Progenitor cell of endocrine pancreas (in vitro differentiated cells): ENCODE results near the gene NBDY. TPM values are rescaled to one million over a fixed set of nuclear protein-coding genes. Genes with fewer than 3 reads are reported as not detected.
"Not testable (repeated sequence)": the region's sequence is repeated elsewhere in the genome, so short reads cannot be mapped to it uniquely, and the experiment has no call there.

ENCODE experiments used
- DNase-seq: peaks from one replicate; pipeline ENCODE4 v3.0.0; 2021; ENCODE audit warnings: low spot score; ENCODE audit not compliant: unreplicated experiment
- H3K27ac Mint-ChIP-seq: 2 replicates; pipeline ENCODE4 v1.8.0; 2021; ENCODE audit warnings: mild to moderate bottlenecking, moderate library complexity, mixed read lengths
- H3K27me3 Mint-ChIP-seq: 2 replicates; pipeline ENCODE4 v1.8.0; 2021; ENCODE audit warnings: mixed read lengths
- H3K36me3 Mint-ChIP-seq: 2 replicates; pipeline ENCODE4 v1.8.0; 2022; ENCODE audit warnings: mixed read lengths; ENCODE audit not compliant: insufficient read depth
- H3K4me1 Mint-ChIP-seq: 2 replicates; pipeline ENCODE4 v1.8.0; 2021; ENCODE audit warnings: low read depth, mixed read lengths
- H3K4me3 Mint-ChIP-seq: 2 replicates; pipeline ENCODE4 v1.8.0; 2021; ENCODE audit warnings: low read depth, mild to moderate bottlenecking, moderate library complexity, mixed read lengths
- H3K9me3 Mint-ChIP-seq: 2 replicates; pipeline ENCODE4 v1.8.0; 2021; ENCODE audit warnings: low read depth, mixed read lengths
- total RNA-seq: library from RNA; stranded (reverse); gene quantifications from 2 replicates; pipeline ENCODE4 v1.2.1, GENCODE V29; 2021
- TF ChIP-seq, protein P1 (sequence below): fragments of 200-600 bp; sonication (generic); IDR thresholded peaks from one replicate; pipeline ENCODE4 v1.5.0; 2021; ENCODE audit warnings: antibody characterized with exemption, mild to moderate bottlenecking; ENCODE audit not compliant: unreplicated experiment

Gene NBDY
- total RNA-seq, 1 donor from 2014 or later: 49.3 TPM

GRCh38 chrX:56751071-56751470 lies 22.0 kb downstream of the NBDY start:
- TF ChIP-seq, protein P1, sequence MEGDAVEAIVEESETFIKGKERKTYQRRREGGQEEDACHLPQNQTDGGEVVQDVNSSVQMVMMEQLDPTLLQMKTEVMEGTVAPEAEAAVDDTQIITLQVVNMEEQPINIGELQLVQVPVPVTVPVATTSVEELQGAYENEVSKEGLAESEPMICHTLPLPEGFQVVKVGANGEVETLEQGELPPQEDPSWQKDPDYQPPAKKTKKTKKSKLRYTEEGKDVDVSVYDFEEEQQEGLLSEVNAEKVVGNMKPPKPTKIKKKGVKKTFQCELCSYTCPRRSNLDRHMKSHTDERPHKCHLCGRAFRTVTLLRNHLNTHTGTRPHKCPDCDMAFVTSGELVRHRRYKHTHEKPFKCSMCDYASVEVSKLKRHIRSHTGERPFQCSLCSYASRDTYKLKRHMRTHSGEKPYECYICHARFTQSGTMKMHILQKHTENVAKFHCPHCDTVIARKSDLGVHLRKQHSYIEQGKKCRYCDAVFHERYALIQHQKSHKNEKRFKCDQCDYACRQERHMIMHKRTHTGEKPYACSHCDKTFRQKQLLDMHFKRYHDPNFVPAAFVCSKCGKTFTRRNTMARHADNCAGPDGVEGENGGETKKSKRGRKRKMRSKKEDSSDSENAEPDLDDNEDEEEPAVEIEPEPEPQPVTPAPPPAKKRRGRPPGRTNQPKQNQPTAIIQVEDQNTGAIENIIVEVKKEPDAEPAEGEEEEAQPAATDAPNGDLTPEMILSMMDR: no peak
- Mint-ChIP-seq H3K27me3 (no peaks in the 10 kb centered on the region), H3K27ac (no peak overlapping the region), H3K9me3 (peaks cover 30% of the 10 kb centered on the region), H3K4me1 (no peaks in the 10 kb centered on the region), H3K36me3 (peaks cover 18% of the 10 kb centered on the region), H3K4me3 (no peak overlapping the region)
- no peak for DNase-seq

- Mint-ChIP-seq H3K4me1 (no peaks in the 10 kb centered on the region), H3K9me3 (peaks cover 24% of the 10 kb centered on the region), H3K36me3 (peaks cover 17% of the 10 kb centered on the region), H3K4me3 (no peak overlapping the region), H3K27ac (no peak overlapping the region), H3K27me3 (no peaks in the 10 kb centered on the region)
- DNase-seq: no peak
- TF ChIP-seq, protein P1: no peak
Observed at GRCh38 chrX:56757327-56757726, 28.3 kb downstream of the NBDY start.

DNA sequence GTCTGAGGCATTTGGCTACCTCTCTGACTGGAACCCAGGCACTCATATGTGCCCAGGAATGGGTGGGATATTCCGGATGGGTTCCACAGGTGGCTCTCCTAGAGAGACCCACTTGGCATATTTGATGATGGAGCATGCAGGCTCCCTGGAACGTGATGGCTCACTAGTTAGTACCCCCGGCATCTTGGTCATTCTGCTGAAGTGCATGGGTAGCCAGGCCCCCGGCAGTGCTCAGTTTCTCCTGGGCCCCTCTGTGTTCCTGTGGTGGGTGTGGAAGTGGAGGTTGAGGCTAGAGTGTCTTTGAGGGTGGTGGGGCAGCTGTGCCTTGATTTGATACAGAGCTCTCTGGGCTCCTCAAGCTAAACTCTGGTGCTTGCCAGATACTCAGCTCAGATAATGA lies 29.4 kb downstream of the NBDY start:
- DNase-seq: no peak
- peaks cover 15% of the 10 kb centered on the region for H3K36me3 Mint-ChIP-seq
- TF ChIP-seq, protein P1: no peak

GRCh38 chrX:56759736-56760409 lies 30.8 kb downstream of the NBDY start:
- Mint-ChIP-seq H3K4me3 (no peak overlapping the region), H3K27me3 (no peaks in the 10 kb centered on the region), H3K4me1 (no peaks in the 10 kb centered on the region), H3K36me3 (peaks cover 3% of the 10 kb centered on the region), H3K27ac (no peak overlapping the region), H3K9me3 (peaks cover 12% of the 10 kb centered on the region)
- TF ChIP-seq, protein P1: no peak
- no peak for DNase-seq

More for the DNA sequence above, 29.4 kb downstream of the NBDY start:
- Mint-ChIP-seq H3K27me3 (no peaks in the 10 kb centered on the region), H3K27ac (no peak overlapping the region), H3K9me3 (peaks cover 22% of the 10 kb centered on the region), H3K4me3 (no peak overlapping the region), H3K4me1 (no peaks in the 10 kb centered on the region)

DNA sequence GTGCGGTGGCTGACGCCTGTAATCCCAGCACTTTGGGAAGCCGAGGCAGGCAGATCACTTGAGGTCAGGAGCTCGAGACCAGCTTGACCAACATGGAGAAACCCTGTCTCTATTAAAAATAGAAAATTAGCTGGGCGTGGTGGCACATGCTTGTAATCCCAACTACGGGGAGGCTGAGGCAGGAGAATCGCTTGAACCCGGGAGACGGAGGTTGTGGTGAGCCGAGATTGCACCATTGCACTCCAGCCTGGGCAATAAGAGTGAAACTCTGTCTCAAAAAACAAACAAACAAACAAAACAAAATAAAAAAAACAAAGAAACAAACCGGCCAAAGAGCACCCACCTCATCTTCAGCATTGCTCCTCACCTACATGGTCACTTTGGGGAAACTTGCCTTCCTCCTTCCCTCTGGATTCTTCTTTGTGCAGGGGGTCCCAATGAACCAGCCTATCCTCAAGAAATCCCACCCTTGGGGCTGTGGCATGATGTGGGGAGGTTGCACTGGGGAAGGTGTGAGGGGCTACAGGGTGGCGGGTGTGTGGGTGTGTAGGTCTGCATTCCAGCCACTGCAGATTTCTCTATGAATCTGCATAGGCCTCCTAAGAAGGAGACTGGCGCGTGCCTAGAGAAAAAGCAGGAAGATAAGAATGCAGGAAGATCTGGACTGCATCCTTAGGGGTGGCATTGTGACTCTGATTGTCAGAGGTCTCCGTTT lies 31.5 kb downstream of the NBDY start:
- H3K4me1 Mint-ChIP-seq, H3K27me3 Mint-ChIP-seq, H3K27ac Mint-ChIP-seq, DNase-seq, H3K4me3 Mint-ChIP-seq, H3K36me3 Mint-ChIP-seq: not testable (repeated sequence)
- peaks cover 15% of the 10 kb centered on the region for H3K9me3 Mint-ChIP-seq
